GM12801 (cell line): ENCODE results near the gene EYA4.

Source experiments
- TF ChIP-seq, protein P1 (sequence below): IDR thresholded peaks from one replicate; pipeline ENCODE4 v1.5.1; 2011; ENCODE audit warnings: control low read depth; ENCODE audit not compliant: insufficient read length; ENCODE audit errors: extremely low read depth

The EYA4 gene

GRCh38 chr6:133350928-133351327 is 109.8 kb downstream of the EYA4 start:
- TF ChIP-seq, protein P1, sequence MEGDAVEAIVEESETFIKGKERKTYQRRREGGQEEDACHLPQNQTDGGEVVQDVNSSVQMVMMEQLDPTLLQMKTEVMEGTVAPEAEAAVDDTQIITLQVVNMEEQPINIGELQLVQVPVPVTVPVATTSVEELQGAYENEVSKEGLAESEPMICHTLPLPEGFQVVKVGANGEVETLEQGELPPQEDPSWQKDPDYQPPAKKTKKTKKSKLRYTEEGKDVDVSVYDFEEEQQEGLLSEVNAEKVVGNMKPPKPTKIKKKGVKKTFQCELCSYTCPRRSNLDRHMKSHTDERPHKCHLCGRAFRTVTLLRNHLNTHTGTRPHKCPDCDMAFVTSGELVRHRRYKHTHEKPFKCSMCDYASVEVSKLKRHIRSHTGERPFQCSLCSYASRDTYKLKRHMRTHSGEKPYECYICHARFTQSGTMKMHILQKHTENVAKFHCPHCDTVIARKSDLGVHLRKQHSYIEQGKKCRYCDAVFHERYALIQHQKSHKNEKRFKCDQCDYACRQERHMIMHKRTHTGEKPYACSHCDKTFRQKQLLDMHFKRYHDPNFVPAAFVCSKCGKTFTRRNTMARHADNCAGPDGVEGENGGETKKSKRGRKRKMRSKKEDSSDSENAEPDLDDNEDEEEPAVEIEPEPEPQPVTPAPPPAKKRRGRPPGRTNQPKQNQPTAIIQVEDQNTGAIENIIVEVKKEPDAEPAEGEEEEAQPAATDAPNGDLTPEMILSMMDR: no peak

GRCh38 chr6:133352046-133352445 is 110.9 kb downstream of the EYA4 start:
- TF ChIP-seq, protein P1: no peak

DNA sequence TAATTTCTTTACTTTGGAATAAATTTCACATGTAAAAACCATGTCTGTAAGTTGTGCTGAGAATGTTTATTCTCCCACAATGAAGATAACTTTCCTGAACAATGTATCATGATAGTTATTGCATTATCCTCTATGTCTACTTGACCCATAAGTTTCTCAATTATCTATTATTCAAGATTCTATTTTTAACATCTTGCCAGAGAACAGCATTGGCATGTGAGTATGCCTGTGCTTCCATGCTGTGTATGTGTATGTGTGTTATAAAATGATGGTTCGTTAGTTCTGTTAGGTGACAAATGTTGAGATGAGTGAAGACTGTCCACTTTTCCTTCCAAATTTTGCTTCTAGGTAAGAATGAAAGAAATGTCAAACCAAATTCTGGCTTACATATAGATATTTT is 111.9 kb downstream of the EYA4 start:
- TF ChIP-seq, protein P1: no peak

- TF ChIP-seq, protein P1: no peak
These were observed 114.8 kb downstream of the EYA4 start for GRCh38 chr6:133355922-133356321.

DNA sequence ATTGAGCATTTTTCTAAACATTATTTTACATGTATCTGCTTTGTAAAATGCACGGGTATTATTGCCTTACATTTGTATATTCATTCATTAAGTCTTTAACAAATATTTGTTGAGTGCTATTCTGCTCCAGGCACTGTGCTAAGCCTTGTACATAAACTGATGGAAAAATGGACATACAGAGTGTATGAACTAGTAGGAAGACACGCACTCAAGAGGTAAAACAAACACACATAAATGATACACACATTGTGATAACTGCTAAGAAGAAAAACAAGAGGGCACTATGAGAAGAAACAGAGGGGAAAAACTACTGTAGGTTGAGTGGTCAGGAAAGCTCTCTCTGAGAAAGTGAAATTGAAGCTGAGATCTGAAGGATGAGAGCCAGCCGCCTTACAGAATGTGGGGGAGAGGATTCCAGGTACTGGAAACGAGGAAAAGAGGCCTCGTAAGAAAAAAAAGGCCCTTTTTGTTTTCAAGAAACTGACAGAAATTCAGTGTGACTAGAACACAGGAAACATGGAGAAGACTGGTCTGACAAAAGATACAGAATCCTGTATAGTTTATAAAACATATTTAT is 117.5 kb downstream of the EYA4 start:
- TF ChIP-seq, protein P1: no peak

GRCh38 chr6:133359256-133359655 is 118.1 kb downstream of the EYA4 start:
- TF ChIP-seq, protein P1: no peak

DNA sequence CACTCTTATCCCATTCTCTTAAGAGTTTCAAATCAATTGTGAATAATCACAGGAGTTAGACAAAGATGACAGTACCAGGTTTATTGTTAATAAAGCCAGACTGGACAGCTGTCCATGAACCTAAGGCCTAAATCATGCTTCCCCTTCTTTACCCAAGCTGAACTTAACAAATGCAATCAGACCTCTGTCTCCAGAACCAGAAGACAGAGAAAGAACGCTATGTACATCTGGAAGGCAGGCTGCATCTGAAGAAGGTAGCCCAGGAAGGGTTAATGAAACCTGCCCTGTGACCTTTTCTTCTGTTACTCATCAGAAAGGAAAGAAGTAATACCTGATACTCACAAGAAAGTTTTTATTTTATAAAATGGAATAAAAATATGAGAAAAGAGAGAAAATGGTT is 118.6 kb downstream of the EYA4 start:
- TF ChIP-seq, protein P1: no peak
